B cell (primary cell): ENCODE measurements around the gene PRKCZ.

Experiments
- EZH2 ChIP-seq: IDR thresholded peaks from 2 replicates; pipeline ENCODE4 v1.6.1; 2012; ENCODE audit warnings: borderline replicate concordance, low read depth, mild to moderate bottlenecking, moderate library complexity, low read length; ENCODE audit not compliant: insufficient read depth, poor library complexity, severe bottlenecking
- TF ChIP-seq, protein P1 (sequence below): fragments of 200-600 bp; IDR thresholded peaks from one replicate; pipeline ENCODE4 v1.8.0; 2022; ENCODE audit warnings: antibody characterized with exemption, mild to moderate bottlenecking

DNA sequence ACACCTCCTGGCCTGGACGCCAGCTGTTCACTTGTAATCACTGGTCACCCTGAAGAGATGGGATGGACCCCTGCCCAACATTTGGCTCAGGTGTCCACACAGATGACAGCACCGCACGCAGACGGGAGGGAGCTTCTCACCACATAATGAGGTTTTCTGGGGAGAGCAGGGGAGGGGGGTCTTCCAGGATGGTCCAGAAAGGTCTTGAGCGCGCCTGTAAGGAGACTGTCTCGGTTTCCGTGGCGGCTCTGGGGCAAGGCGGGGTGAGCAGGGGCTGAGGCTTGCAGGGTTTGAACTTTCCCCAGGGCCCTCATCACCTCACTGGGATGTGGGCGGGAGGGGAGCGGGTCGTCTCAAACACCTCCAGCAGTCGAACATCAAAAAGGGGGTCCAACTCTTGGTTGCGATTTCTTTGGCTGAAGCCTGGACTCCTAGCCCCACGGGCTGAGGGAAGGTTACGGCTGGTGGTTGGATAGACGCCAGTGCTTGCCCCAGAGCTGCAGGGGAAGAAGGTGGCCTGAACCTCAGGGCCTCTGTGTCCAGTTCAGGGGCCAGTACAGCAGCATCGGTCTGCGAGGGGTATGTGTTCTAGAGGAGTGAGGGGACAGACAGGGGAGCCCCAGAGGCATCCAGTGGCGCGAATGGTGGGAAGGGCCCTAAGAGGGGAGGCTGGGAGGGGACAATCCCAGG lies 53.8 kb downstream of the PRKCZ start:
- TF ChIP-seq, protein P1, sequence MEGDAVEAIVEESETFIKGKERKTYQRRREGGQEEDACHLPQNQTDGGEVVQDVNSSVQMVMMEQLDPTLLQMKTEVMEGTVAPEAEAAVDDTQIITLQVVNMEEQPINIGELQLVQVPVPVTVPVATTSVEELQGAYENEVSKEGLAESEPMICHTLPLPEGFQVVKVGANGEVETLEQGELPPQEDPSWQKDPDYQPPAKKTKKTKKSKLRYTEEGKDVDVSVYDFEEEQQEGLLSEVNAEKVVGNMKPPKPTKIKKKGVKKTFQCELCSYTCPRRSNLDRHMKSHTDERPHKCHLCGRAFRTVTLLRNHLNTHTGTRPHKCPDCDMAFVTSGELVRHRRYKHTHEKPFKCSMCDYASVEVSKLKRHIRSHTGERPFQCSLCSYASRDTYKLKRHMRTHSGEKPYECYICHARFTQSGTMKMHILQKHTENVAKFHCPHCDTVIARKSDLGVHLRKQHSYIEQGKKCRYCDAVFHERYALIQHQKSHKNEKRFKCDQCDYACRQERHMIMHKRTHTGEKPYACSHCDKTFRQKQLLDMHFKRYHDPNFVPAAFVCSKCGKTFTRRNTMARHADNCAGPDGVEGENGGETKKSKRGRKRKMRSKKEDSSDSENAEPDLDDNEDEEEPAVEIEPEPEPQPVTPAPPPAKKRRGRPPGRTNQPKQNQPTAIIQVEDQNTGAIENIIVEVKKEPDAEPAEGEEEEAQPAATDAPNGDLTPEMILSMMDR, result no peak
- TF ChIP-seq EZH2, result no peak
